H1 (cell line): ENCODE data around the gene PPIL4. TPM values are rescaled to one million over a fixed set of nuclear protein-coding genes. Genes with fewer than 3 reads are reported as not detected.

ENCODE experiments used
- CTCF ChIA-PET: fragments of 300-600 bp; sonication (Branson Sonifier 250); formaldehyde crosslinking; loops from one replicate; lab custom pipeline; 2021; ENCODE audit not compliant: partially characterized antibody; lab: Charles Lee
- POLR2A ChIA-PET: fragments of 300-600 bp; sonication (Branson Sonifier 250); formaldehyde crosslinking; loops from one replicate; lab custom pipeline; 2021; ENCODE audit warnings: inconsistent platforms; ENCODE audit not compliant: partially characterized antibody; lab: Charles Lee
- DNase-seq, 2 experiments: peaks; one replicate each; pipeline versions ENCODE4 v3.0.0 to v3.0.0-alpha.2; 2010 to 2022; ENCODE audit warnings: low spot score in 2 of 2, low read depth in 1 of 2, mixed read lengths in 1 of 2
- FAIRE-seq: peaks from 2 replicates; lab custom pipeline; 2011; peaks lifted over from hg19 to GRCh38; lab: Jason Lieb, UNC
- H2AFZ ChIP-seq: 2 replicates; pipeline ENCODE4 v1.8.1; 2012; ENCODE audit warnings: low read length, inconsistent platforms
- H2AK5ac ChIP-seq: 2 replicates; pipeline ENCODE4 v1.6.1; 2013; ENCODE audit warnings: low read depth, low read length
- H2BK120ac ChIP-seq: replicated peaks from 2 replicates; pipeline ENCODE3; 2013; ENCODE audit warnings: low read depth, low read length, inconsistent platforms
- H2BK12ac ChIP-seq: 2 replicates; pipeline ENCODE4 v1.6.1; 2013; ENCODE audit warnings: low read depth, low read length
- H2BK15ac ChIP-seq: 2 replicates; pipeline ENCODE4 v1.6.1; 2013; ENCODE audit warnings: low read length
- H2BK20ac ChIP-seq: 2 replicates; pipeline ENCODE4 v1.6.1; 2013; ENCODE audit warnings: low read length
- H2BK5ac ChIP-seq: 2 replicates; pipeline ENCODE4 v1.6.1; 2013; ENCODE audit warnings: low read depth, low read length
- H3K14ac ChIP-seq: 2 replicates; pipeline ENCODE4 v1.6.1; 2013; ENCODE audit warnings: inconsistent platforms; ENCODE audit not compliant: insufficient read length
- H3K18ac ChIP-seq: 2 replicates; pipeline ENCODE4 v1.6.1; 2013; ENCODE audit warnings: low read length; ENCODE audit errors: extremely low read depth
- H3K23ac ChIP-seq: 2 replicates; pipeline ENCODE4 v1.6.1; 2013; ENCODE audit warnings: inconsistent platforms; ENCODE audit not compliant: insufficient read length
- H3K23me2 ChIP-seq: 2 replicates; pipeline ENCODE4 v1.6.1; 2013; ENCODE audit warnings: low read depth, low read length
- H3K27ac ChIP-seq: 2 replicates; pipeline ENCODE4 v1.6.1; 2011; ENCODE audit warnings: low read depth, low read length, inconsistent platforms
- H3K27me3 ChIP-seq, 4 experiments: replicated peaks in 1 of 4; 1 replicate in 1 of 4; 2 replicates in 3 of 4; pipeline versions ENCODE4 v1.6.1 to v1.8.1; 2011 to 2013; ENCODE audit warnings: low read length in 3 of 4, mild to moderate bottlenecking in 3 of 4, inconsistent platforms in 2 of 4, mixed read lengths in 2 of 4, moderate library complexity in 1 of 4; ENCODE audit not compliant: control insufficient read depth in 3 of 4, insufficient read depth in 3 of 4; ENCODE audit errors: extremely low read depth in 1 of 4
- H3K36me3 ChIP-seq, 4 experiments: 2 replicates each; pipeline versions ENCODE4 v1.6.1 to v1.8.1; 2011 to 2013; ENCODE audit warnings: mild to moderate bottlenecking in 4 of 4, low read length in 3 of 4, moderate library complexity in 2 of 4, control low read depth in 1 of 4, inconsistent platforms in 1 of 4; ENCODE audit not compliant: insufficient read depth in 4 of 4, control insufficient read depth in 2 of 4
- H3K4ac ChIP-seq: replicated peaks from 2 replicates; pipeline ENCODE3; 2013; ENCODE audit warnings: low read length, low read depth, mixed read lengths, inconsistent platforms; ENCODE audit not compliant: insufficient read length
- H3K4me1 ChIP-seq, 4 experiments: replicated peaks in 1 of 4; 1 replicate in 1 of 4; 2 replicates in 3 of 4; pipeline versions ENCODE4 v1.6.1 to v1.8.1; 2011 to 2013; ENCODE audit warnings: low read length in 3 of 4, inconsistent platforms in 2 of 4, mixed read lengths in 1 of 4; ENCODE audit not compliant: insufficient read depth in 4 of 4, control insufficient read depth in 3 of 4
- H3K4me2 ChIP-seq, 2 experiments: 2 replicates each; pipeline versions ENCODE4 v1.6.1 to v1.8.1; 2011 to 2013; ENCODE audit warnings: low read depth in 2 of 2, low read length in 2 of 2, control low read depth in 1 of 2, inconsistent platforms in 1 of 2, mild to moderate bottlenecking in 1 of 2; ENCODE audit not compliant: insufficient read depth in 1 of 2
- H3K4me3 ChIP-seq, 4 experiments: fragments of 200-600, 300-600 bp in 1 of 4; sonication (generic), shearing (Covaris generic), sonication (Bioruptor Twin) in 1 of 4; 2 replicates each; pipeline versions ENCODE4 v1.5.1 to v1.8.1; 2011 to 2016; ENCODE audit warnings: low read length in 4 of 4, low read depth in 3 of 4, control low read depth in 2 of 4, inconsistent platforms in 2 of 4, mild to moderate bottlenecking in 2 of 4, mixed read lengths in 1 of 4, moderate library complexity in 1 of 4; ENCODE audit not compliant: insufficient read depth in 2 of 4; ENCODE audit errors: extremely low read depth in 1 of 4
- H3K56ac ChIP-seq: replicated peaks from 2 replicates; pipeline ENCODE3; 2013; ENCODE audit warnings: low read depth, mild to moderate bottlenecking, mixed read lengths, low read length, inconsistent platforms; ENCODE audit not compliant: insufficient read length
- H3K79me1 ChIP-seq: 2 replicates; pipeline ENCODE4 v1.6.1; 2013; ENCODE audit warnings: low read depth, low read length, control low read depth
- H3K79me2 ChIP-seq, 2 experiments: 2 replicates each; pipeline versions ENCODE4 v1.6.1 to v1.8.1; 2012 to 2013; ENCODE audit warnings: low read length in 2 of 2, mild to moderate bottlenecking in 2 of 2, inconsistent platforms in 1 of 2; ENCODE audit not compliant: insufficient read depth in 2 of 2, control insufficient read depth in 1 of 2
- H3K9ac ChIP-seq, 4 experiments: replicated peaks in 1 of 4; 1 replicate in 1 of 4; 2 replicates in 3 of 4; pipeline versions ENCODE4 v1.6.1 to v1.8.1; 2011 to 2013; ENCODE audit warnings: low read depth in 3 of 4, low read length in 3 of 4, control low read depth in 2 of 4, mild to moderate bottlenecking in 2 of 4, moderate library complexity in 2 of 4, inconsistent platforms in 1 of 4; ENCODE audit errors: extremely low read depth in 1 of 4
- H3K9me3 ChIP-seq, 2 experiments: 2 replicates each; pipeline versions ENCODE4 v1.6.1 to v1.8.1; 2012 to 2013; ENCODE audit warnings: mild to moderate bottlenecking in 2 of 2, moderate library complexity in 2 of 2, control low read depth in 1 of 2, inconsistent platforms in 1 of 2, low read depth in 1 of 2, low read length in 1 of 2, mixed read lengths in 1 of 2; ENCODE audit not compliant: insufficient read depth in 2 of 2
- H4K20me1 ChIP-seq, 2 experiments: replicated peaks in 1 of 2; 2 replicates each; pipeline versions ENCODE3 to v1.8.1; 2011 to 2013; ENCODE audit warnings: inconsistent platforms in 2 of 2, low read length in 2 of 2, mild to moderate bottlenecking in 1 of 2; ENCODE audit not compliant: insufficient read depth in 2 of 2, control insufficient read depth in 1 of 2
- H4K5ac ChIP-seq: 2 replicates; pipeline ENCODE4 v1.6.1; 2013; ENCODE audit warnings: low read length, low read depth, mixed read lengths, inconsistent platforms; ENCODE audit not compliant: insufficient read length
- H4K8ac ChIP-seq: 2 replicates; pipeline ENCODE4 v1.8.0; 2013; ENCODE audit warnings: mild to moderate bottlenecking, moderate library complexity, low read length, inconsistent platforms; ENCODE audit not compliant: insufficient read depth; ENCODE audit errors: extremely low read depth
- H4K91ac ChIP-seq: replicated peaks from 2 replicates; pipeline ENCODE3; 2013; ENCODE audit warnings: low read length, mixed read lengths, inconsistent platforms; ENCODE audit not compliant: insufficient read length
- CEBPB ChIP-seq: IDR thresholded peaks from 2 replicates; pipeline ENCODE4 v1.6.1; 2012; ENCODE audit warnings: low read depth, low read length
- CTBP2 ChIP-seq: IDR thresholded peaks from 2 replicates; pipeline ENCODE4 v1.7.0; 2011; ENCODE audit warnings: borderline replicate concordance, mild to moderate bottlenecking, moderate library complexity, mixed read lengths, low read length; ENCODE audit not compliant: insufficient read depth, insufficient read length
- E2F6 ChIP-seq: IDR thresholded peaks from 2 replicates; pipeline ENCODE4 v1.6.1; 2012; ENCODE audit warnings: inconsistent platforms
- HDAC2 ChIP-seq, 2 experiments: fragments of 300-600 bp in 1 of 2; sonication (generic) in 1 of 2; IDR thresholded peaks; 2 replicates each; pipeline ENCODE4 v1.6.1; 2011 to 2012; ENCODE audit warnings: low read depth in 2 of 2, low read length in 2 of 2, mild to moderate bottlenecking in 2 of 2, moderate library complexity in 2 of 2, borderline replicate concordance in 1 of 2, inconsistent platforms in 1 of 2
- MAX ChIP-seq: IDR thresholded peaks from 2 replicates; pipeline ENCODE4 v1.6.1; 2012; ENCODE audit warnings: inconsistent platforms
- SP1 ChIP-seq: IDR thresholded peaks from 2 replicates; pipeline ENCODE4 v1.6.1; 2011; ENCODE audit warnings: low read depth, low read length
- WGBS, 2 experiments: shearing (Covaris generic) in 1 of 2; methylation state at CpG; one replicate each; pipeline versions ENCODE4 v1.1.6 to v1.1.7; 2013 to 2015; ENCODE audit warnings: low lambda C conversion rate in 2 of 2, mixed read lengths in 2 of 2, inconsistent platforms in 1 of 2, low coverage in 1 of 2, missing lambda C conversion rate in 1 of 2; ENCODE audit not compliant: insufficient replicate concordance in 2 of 2, insufficient coverage in 1 of 2, insufficient read length in 1 of 2; ENCODE audit errors: extremely low coverage in 1 of 2, missing lambda C conversion rate in 1 of 2; 5-methylcytosine and 5-hydroxymethylcytosine counted together
- polyA plus RNA-seq, 7 experiments: library from polyadenylated mRNA; depleted of rRNA in 3 of 7; stranded (reverse) in 5 of 7; unstranded in 2 of 7; fragments of >200 nt in 5 of 7; fragments of 200-250 nt in 2 of 7; gene quantifications; 1 replicate in 5 of 7; 2 replicates in 1 of 7; 4 replicates in 1 of 7; pipeline versions ENCODE4 v1.2.1 to v1.2.3, GENCODE V29; 2011 to 2013; ENCODE audit warnings: missing spikeins in 2 of 7, mixed read lengths in 2 of 7
- total RNA-seq: library from RNA; stranded (reverse); fragmentation: NEBNext Ultra II Directional; extraction: Animal tissue kit (Norgen Biotek cat#: 25700); gene quantifications from 2 replicates; pipeline ENCODE4 v1.2.1, GENCODE V29; 2021

Gene PPIL4
- total and polyA plus RNA-seq, 2 of the 8 experiments (the other 6 are each of a cell fraction or from before 2014, with no cell fraction given), result 2.0 to 33.2 TPM

GRCh38 chr6:149541139-149541538 is 4.7 kb downstream of the PPIL4 start:
- no peak overlapping the region for H3K4me2 ChIP-seq
- H2BK120ac ChIP-seq, result no peak overlapping the region
- H3K14ac ChIP-seq, result no peak overlapping the region
- ChIA-PET CTCF (no interaction called here), POLR2A (no interaction called here)
- H3K36me3 ChIP-seq, result peaks cover 0 to 32% (median 18%) of the 10 kb centered on the region in 4 experiments; a peak in 7 of 8 replicates
- H3K9ac ChIP-seq, result no peak overlapping the region
- peaks cover 13 to 45% of the 10 kb centered on the region in 2 experiments for H3K79me2 ChIP-seq
- H3K4me1 ChIP-seq, result no peaks in the 10 kb centered on the region; a peak in 1 of 7 replicates
- H3K9me3 ChIP-seq, result no peaks in the 10 kb centered on the region
- no peak for TF ChIP-seq HDAC2 (IDR thresholded peaks at IDR 0.05; ENCODE audit: borderline replicate concordance in 1 of 2, low read depth in 2 of 2, low read length in 2 of 2)
- no peak for TF ChIP-seq CEBPB
- TF ChIP-seq MAX, result no peak
- no peak for TF ChIP-seq E2F6
- TF ChIP-seq CTBP2, result no peak
- TF ChIP-seq SP1, result no peak
- no peak overlapping the region for H2BK5ac ChIP-seq
- H3K23me2 ChIP-seq, result peaks cover 7% of the 10 kb centered on the region; the same call in 1 of the 2 replicates
- no peak overlapping the region for H3K4ac ChIP-seq
- no peak overlapping the region for H4K91ac ChIP-seq
- H2BK12ac ChIP-seq, result no peak overlapping the region
- FAIRE-seq, result no peak
- no peaks in the 10 kb centered on the region; the same call in 1 of the 2 replicates for H3K79me1 ChIP-seq
- no peaks in the 10 kb centered on the region for H3K27me3 ChIP-seq
- H3K4me3 ChIP-seq, result no peak overlapping the region
- H3K56ac ChIP-seq, result no peak overlapping the region
- DNase-seq, result no peak
- no peak overlapping the region for H4K8ac ChIP-seq
- H2AFZ ChIP-seq, result no peak overlapping the region
- H2BK20ac ChIP-seq, result no peak overlapping the region
- H3K18ac ChIP-seq, result no peak overlapping the region
- H3K23ac ChIP-seq, result no peak overlapping the region
- no peak overlapping the region for H2BK15ac ChIP-seq
- no peak overlapping the region for H2AK5ac ChIP-seq
- no peak overlapping the region for H4K5ac ChIP-seq
- 100% methylated on average over 2 of the region's 2 CpGs; no CpG with 5 or more reads in 1 of the 2 experiments for WGBS, 2 experiments
- H3K27ac ChIP-seq, result no peak overlapping the region
- peaks cover 0 to 2% of the 10 kb centered on the region in 2 experiments for H4K20me1 ChIP-seq
